ENCODE results near the gene TMEM89. TPM values are rescaled to one million over a fixed set of nuclear protein-coding genes. Genes with fewer than 3 reads are reported as not detected.

Gene TMEM89
- total RNA-seq, 4 donors from 2014 or later: not detected

DNA sequence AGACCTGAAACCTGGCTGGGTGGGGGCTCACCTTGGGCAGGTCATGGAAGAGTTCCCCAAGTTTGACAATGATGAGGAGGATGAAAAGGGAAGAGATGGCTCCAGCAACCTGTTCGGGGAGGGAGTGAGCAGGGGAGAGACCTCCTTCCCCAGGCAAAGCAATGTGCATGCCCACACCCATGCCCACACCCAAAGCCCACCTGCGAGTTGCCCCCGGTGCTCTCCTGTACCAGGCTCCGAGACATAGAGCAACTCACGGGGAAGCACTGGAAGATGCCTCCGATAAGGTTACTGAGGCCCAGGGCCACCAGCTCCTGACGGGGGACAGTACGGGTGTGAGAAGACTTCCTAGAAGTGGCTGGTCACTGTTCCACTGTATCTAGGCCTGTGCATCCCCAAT, 8.8 kb upstream of the TMEM89 start:
- TF ChIP-seq, protein P1, sequence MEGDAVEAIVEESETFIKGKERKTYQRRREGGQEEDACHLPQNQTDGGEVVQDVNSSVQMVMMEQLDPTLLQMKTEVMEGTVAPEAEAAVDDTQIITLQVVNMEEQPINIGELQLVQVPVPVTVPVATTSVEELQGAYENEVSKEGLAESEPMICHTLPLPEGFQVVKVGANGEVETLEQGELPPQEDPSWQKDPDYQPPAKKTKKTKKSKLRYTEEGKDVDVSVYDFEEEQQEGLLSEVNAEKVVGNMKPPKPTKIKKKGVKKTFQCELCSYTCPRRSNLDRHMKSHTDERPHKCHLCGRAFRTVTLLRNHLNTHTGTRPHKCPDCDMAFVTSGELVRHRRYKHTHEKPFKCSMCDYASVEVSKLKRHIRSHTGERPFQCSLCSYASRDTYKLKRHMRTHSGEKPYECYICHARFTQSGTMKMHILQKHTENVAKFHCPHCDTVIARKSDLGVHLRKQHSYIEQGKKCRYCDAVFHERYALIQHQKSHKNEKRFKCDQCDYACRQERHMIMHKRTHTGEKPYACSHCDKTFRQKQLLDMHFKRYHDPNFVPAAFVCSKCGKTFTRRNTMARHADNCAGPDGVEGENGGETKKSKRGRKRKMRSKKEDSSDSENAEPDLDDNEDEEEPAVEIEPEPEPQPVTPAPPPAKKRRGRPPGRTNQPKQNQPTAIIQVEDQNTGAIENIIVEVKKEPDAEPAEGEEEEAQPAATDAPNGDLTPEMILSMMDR (IDR thresholded peaks at IDR 0.05): no peak
- TF ChIP-seq EP300 (IDR thresholded peaks at IDR 0.05) (no peak), POLR2A (IDR thresholded peaks at IDR 0.05) (no peak)
- no peaks in the 10 kb centered on the region for H3K27me3 ChIP-seq
- peaks cover 0 to 16% (median 12%) of the 10 kb centered on the region in 4 donors for H3K4me1 ChIP-seq
- H3K27ac ChIP-seq: no peak overlapping the region
- H3K4me3 ChIP-seq: no peak overlapping the region
- no peak for DNase-seq (ENCODE audit: low spot score in 2 of 2)
- peaks cover 0 to 78% (median 0%) of the 10 kb centered on the region in 3 donors for H3K36me3 ChIP-seq
- no peaks in the 10 kb centered on the region for H3K9me3 ChIP-seq
- 90 to 97% methylated on average over 4 to 8 of the region's 8 CpGs for WGBS, 2 donors

GRCh38 chr3:48629894-48630293, 8.3 kb upstream of the TMEM89 start:
- Histone ChIP-seq H3K4me3 (no peak overlapping the region), H3K27me3 (no peaks in the 10 kb centered on the region), H3K9me3 (no peaks in the 10 kb centered on the region), H3K27ac (no peak overlapping the region), H3K4me1 (peaks cover 0 to 15% (median 12%) of the 10 kb centered on the region in 4 donors), H3K36me3 (peaks cover 0 to 84% (median 0%) of the 10 kb centered on the region in 3 donors)
- DNase-seq (ENCODE audit: low spot score in 2 of 2): no peak
- TF ChIP-seq POLR2A (IDR thresholded peaks at IDR 0.05): no peak
- TF ChIP-seq, protein P1 (IDR thresholded peaks at IDR 0.05): no peak
- no peak for TF ChIP-seq EP300 (IDR thresholded peaks at IDR 0.05)
- 91 to 93% methylated on average over 6 to 11 of the region's 12 CpGs for WGBS, 2 donors

GRCh38 chr3:48628277-48629017, 6.9 kb upstream of the TMEM89 start:
- Histone ChIP-seq H3K36me3 (peaks cover 0 to 88% (median 0%) of the 10 kb centered on the region in 3 donors), H3K27ac (no peak overlapping the region), H3K27me3 (no peaks in the 10 kb centered on the region), H3K9me3 (no peaks in the 10 kb centered on the region), H3K4me3 (no peak overlapping the region), H3K4me1 (peaks cover 0 to under 1% (median 0%) of the 10 kb centered on the region in 4 donors)
- DNase-seq (ENCODE audit: low spot score in 2 of 2): no peak
- TF ChIP-seq POLR2A (IDR thresholded peaks at IDR 0.05) (no peak), EP300 (IDR thresholded peaks at IDR 0.05) (no peak)
- TF ChIP-seq, protein P1 (IDR thresholded peaks at IDR 0.05): no peak
- 86 to 91% methylated on average over 13 of the region's 13 CpGs for WGBS, 2 donors

GRCh38 chr3:48625600-48625999, 4.0 kb upstream of the TMEM89 start:
- Histone ChIP-seq H3K4me1 (no peaks in the 10 kb centered on the region), H3K27me3 (no peaks in the 10 kb centered on the region), H3K27ac (no peak overlapping the region), H3K4me3 (no peak overlapping the region), H3K9me3 (no peaks in the 10 kb centered on the region), H3K36me3 (peaks cover 0 to 64% (median 0%) of the 10 kb centered on the region in 3 donors)
- no peak for DNase-seq (ENCODE audit: low spot score in 2 of 2)
- TF ChIP-seq EP300 (IDR thresholded peaks at IDR 0.05): no peak
- no peak for TF ChIP-seq POLR2A (IDR thresholded peaks at IDR 0.05)
- TF ChIP-seq, protein P1 (IDR thresholded peaks at IDR 0.05): no peak
- 90% methylated on average over 6 of the region's 6 CpGs for WGBS, 2 donors

GRCh38 chr3:48624767-48625166, 3.2 kb upstream of the TMEM89 start:
- Histone ChIP-seq H3K27ac (no peak overlapping the region), H3K36me3 (peaks cover 0 to 55% (median 0%) of the 10 kb centered on the region in 3 donors), H3K4me1 (no peaks in the 10 kb centered on the region), H3K4me3 (no peak overlapping the region), H3K27me3 (no peaks in the 10 kb centered on the region), H3K9me3 (no peaks in the 10 kb centered on the region)
- no peak for TF ChIP-seq POLR2A (IDR thresholded peaks at IDR 0.05)
- TF ChIP-seq EP300 (IDR thresholded peaks at IDR 0.05): no peak
- TF ChIP-seq, protein P1 (IDR thresholded peaks at IDR 0.05): no peak
- 93 to 95% methylated on average over 10 of the region's 10 CpGs for WGBS, 2 donors
- DNase-seq (ENCODE audit: low spot score in 2 of 2): no peak
